ENCODE data around the gene TXNDC16. TPM values are rescaled to one million over a fixed set of nuclear protein-coding genes. Genes with fewer than 3 reads are reported as not detected.
"Not testable (repeated sequence)": the region's sequence is repeated elsewhere in the genome, so short reads cannot be mapped to it uniquely, and the experiment has no call there.

Gene TXNDC16
- total RNA-seq, 1 experiment from 2014 or later = 1.8 TPM

DNA sequence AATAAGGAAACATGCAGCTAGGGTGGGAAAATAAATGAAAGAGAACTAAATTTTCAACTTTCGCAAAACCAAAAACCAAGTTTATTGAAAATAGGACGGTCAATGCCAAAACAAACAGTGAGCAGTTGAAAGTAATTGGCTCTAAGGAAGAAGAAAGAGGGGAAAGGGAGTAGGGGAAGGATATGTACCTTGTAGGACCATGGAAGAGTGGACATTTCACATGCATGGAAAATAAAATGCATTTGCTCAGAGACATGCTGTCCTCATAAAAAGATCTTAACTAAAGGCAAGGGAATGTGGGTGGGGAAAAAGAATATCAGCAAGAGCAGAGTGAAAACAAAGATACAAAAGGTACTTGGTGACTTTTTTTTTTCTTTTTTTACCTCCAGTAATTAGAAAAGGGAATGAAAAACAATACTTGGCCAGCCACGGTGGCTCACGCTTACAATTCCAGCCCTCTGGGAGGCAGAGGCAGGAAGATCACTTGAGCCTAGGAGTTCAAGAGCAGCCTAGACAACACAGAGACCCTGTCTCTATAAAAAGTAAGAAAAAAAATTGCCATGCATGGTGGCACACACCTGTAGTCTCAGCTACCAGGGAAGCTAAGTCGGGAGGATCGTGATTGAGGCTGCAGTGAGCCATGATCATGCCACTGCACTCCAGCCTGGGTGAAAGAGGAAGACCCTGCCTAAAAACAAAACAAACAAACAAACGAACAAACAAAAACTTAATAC is 6.6 kb downstream of the TXNDC16 start:
- DNase-seq (ENCODE audit: low read depth) = no peak

DNA sequence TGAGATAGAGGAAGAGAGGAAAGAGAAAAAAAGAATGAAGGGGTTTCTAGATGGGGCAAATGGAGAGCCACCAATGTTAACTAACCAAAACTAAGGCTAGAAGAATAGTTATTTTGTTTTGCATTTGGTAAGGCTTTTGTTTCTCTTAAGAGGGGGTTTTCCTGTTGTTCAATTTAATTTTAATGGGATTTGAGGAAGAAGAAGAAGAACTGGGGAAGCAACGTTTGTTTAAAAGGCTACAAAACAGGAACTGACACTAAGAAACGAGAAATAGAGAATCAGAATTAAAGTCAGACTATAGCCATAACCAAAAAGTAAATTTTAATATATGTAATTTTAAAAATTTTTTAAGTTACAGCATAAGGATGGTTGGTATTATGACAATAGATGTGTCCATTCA is 13.7 kb downstream of the TXNDC16 start:
- DNase-seq (ENCODE audit: low read depth) = no peak

DNA sequence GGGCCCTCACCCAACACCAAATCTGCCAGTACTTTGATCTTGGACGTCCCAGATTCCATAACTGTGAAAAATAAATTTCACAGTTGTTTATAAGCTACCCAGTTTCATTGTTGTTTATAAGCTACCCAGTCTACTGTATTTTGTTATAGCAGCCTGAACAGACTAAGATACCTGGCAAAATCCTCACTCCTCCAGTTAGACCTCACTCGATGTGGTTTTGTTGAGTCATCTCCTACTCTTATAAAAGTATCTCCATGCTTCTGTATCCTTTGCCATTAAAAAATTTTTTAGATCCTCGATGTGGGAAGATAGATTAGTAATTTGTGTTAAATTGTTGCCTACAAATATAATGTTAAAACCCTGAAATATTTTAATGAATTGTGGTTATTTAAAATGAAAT is 16.0 kb downstream of the TXNDC16 start:
- peak; percentile 12 for DNase-seq (ENCODE audit: low read depth)

DNA sequence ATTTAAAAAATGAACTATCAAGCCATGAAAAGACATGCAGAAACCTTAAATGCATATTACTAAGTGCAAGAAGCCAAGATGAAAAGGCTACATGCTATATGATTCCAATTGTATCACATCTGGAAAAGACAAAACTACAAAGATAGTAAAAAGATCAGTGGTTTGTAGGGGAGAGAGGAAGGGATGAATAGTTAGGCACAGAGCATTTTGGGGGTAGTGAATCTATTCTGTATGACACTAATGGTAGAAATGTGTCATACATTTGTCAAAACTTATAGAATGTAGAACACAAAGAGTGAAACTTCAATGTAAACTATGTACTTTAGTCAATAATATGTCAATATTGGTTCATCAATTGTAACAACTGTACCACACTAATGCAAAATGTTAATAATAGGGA is 20.8 kb downstream of the TXNDC16 start:
- DNase-seq (ENCODE audit: low read depth) = no peak

DNA sequence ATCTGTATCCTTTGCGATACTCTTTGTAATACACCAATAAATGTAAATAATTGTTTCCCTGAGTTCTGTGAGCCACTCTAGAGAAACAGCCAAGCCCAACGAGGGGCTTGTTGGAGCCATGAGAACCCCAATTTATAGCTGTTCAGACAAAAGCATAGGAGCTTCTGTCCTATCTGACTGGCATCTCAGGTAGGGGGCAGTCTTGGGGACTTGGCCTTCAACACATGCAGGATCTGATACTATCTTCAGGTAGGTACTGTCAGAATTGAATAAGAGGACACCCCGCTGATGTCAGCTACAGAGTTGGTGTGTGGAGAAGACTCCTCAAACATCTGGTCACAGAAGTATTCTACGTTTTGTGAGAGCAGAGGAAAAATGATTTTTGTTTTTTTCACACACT is 25.3 kb downstream of the TXNDC16 start:
- DNase-seq (ENCODE audit: low read depth) = no peak

DNA sequence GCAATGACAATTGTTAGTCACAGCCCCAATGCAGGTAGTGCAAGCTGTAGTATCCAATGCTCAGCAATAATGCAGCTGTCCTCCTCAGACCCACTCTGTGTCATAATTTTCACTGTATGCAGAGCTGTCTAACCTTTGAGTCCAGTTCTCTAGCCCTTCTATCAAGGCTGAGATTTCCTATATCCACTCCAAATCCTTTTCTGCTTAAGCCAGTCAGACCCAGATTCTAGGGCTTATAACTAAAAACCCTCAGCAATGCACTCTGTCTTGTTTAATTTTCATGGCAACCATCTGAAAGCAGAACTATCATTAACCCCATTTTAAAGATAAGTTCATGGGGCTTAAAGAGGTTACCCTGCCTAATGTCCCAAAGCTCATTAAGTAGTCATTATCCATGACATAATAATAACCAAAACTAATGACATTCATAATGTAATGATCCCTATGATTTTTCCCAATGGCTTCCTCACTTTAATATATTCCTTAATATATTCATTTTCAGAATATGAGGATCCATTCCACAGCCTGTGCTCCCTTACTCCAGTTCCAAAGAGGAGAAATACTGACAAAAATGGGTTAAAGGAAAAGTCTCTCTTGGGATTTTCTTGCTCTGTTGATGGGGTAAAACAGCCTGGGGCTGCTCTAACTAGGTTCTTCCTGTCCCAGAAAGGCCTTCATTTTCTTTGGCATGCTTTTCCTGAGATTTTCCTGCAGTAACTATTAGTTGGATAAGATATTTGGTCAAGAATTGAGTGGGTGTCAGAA is 29.5 kb downstream of the TXNDC16 start:
- no peak for DNase-seq (ENCODE audit: low read depth)

DNA sequence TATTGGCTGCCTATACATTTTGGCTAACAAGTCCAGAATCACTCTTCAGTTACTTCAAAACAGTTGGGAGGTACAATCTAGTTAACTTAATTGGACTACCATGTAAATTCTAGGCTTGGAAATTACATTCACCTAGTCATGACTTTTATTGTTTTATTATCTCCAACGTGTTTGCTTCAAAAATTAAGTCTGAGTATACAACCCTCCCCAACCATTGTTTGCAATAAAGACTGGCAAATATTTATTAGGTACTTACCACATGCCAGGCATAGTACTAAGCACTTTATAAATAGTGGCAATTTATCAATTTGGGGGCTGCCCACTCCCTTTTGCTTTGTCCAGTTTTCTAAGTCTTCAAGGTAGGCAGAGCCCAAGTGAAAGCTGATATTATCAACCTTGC is 30.3 kb downstream of the TXNDC16 start:
- DNase-seq (ENCODE audit: low read depth) = no peak

DNA sequence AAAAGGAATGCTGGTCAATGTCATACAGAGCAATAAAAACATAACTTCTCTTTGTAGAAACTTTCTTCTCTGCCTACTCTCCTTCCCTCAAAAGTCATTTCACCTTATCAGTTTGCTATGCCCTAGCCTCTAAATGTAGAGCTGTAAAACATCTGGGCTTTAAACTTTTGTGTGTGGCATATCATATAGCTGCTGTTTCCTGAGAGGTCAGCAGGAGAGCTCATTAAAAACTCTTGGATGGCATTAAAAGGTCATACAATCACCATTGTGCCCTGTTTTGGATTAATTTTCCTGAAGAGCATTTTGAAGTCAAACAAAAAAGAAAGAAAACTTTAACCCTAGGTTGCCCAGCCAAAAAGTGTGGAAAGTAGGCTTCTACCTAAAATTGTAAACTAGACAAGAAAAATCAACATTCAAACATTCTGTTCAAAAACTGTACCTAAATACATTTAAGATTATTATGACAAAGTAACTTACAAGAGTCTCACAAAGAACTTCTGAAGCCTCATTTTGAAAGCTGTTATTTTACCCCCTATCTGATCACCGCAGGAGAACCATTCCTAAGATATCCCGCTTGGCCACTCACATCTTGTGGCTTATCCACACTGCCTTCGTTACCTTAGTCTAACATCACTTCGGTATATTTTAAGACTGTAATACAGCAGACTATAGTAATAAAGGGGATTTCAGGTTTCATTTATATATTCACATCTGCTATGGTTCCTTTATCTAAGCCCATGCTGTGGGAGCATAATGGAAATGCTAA is 38.1 kb downstream of the TXNDC16 start:
- no peak for DNase-seq (ENCODE audit: low read depth)

DNA sequence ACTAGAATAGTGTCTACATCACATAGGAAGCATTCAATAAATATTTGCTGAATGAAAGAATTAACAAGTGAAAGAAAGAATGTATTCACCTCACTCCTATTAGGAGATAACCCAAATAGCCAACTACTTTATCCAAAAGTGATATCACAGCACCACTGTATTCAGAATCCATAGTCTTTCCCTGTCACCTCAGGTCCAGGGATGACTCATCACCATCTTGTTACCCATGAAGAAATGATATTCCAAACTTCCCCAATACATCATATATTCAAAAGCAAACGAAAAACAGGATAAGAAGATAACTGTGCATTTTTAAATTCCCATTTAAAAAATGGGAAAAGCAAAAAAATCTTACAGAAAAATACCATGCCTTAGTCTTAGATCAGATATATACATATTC is 39.1 kb downstream of the TXNDC16 start:
- no peak for DNase-seq (ENCODE audit: low read depth)

DNA sequence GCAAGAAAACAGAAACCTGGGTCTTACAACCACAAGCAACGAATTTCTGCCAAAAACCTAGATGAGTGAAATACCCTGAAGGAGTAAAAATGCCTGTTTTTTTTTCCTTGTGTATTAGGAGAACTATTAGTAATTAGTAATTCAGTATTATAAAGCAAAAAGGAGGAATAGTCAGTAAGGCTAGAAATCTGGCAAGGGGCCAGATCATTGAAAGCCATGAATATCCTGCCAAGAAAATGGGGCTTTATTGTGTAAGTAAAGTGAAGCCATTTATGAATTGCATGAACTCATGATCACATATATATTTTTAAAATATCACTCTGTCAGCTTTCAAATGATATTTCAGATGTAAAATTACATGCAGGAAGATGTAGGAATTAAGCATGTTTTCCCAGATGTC is 57.9 kb downstream of the TXNDC16 start:
- DNase-seq (ENCODE audit: low read depth) = no peak

DNA sequence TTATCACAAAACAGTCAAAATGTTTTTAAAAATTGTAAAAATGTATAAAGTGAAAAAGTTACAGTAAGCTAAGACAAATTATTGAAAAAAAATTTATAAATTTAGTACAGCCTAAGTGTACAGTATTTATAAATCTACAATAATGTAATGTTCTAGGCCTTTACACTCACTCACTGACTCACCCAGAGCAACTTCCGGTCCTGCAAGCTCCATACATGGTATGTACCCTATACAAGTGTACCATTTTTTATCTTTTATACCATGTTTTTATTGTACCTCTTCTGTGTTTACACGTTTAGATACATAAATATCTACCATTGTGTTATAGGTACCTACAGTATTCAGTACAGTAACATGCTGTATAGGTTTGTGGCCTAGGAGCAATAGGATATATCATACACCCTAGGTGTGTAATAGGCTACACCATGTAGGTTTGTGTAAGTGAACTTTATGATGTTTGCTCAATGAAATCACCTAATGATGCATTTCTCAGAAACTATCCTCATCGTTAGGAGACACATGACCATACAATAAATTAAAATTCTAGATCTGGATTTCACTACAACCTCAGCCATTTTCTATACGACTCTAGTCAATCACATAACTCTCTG is 66.8 kb downstream of the TXNDC16 start:
- DNase-seq (ENCODE audit: low read depth) = no peak

DNA sequence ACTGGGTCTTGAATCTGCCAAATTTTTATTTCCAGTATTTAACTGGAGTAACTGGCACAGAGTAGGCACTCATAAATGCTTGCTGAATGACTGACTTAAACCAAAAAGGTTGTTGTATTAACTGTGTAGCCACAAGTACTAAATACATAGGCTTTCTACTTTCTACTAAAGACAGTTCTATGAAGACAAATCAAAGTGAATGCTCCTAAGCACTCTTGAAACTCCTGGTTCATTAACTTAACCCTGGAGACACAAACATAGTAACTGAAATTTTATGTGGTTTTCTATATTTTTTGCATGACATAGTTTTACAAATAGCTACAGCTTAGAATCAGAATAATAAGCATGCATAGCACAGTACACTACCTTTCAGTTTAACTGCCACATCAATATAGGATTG is 70.4 kb downstream of the TXNDC16 start:
- no peak for DNase-seq (ENCODE audit: low read depth)

DNA sequence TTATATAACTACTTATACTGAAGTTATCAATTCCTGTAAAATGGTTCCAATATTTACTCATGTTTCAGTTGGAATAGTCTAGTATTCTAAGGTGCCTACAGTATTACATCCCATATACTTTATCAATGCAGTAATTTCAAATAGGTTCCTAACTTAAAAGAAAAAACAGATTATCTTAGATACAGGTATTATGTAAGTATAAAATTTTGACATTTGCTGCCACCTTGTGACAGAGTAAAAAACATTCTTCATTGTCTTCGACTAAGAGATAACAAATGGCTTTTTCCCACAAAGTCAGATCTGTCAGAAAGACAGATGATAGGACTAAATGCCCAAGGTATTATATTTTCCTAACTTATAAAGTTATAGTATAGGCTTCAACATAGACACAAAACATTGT is 78.7 kb downstream of the TXNDC16 start:
- peak; percentile 15 for DNase-seq (ENCODE audit: low read depth)

DNA sequence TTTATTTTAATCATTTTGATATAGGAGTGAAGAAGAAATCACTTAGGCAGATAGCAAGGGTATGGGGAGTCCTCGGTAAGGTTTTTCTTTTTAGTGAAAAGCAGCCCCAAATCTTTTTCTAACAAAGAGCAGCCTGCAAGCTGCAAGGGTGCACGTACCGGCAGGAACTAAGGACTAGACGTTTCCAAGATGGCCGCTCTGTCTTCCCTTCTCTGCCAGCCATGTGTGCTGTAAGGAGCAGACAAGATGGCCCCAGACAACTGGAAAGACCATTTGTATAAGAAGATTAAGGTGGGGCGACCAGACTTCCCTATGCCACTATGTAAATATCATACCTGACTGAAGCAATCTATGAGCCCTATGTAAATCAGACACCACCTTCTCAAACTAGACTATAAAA is 79.6 kb downstream of the TXNDC16 start:
- DNase-seq (ENCODE audit: low read depth) = no peak

DNA sequence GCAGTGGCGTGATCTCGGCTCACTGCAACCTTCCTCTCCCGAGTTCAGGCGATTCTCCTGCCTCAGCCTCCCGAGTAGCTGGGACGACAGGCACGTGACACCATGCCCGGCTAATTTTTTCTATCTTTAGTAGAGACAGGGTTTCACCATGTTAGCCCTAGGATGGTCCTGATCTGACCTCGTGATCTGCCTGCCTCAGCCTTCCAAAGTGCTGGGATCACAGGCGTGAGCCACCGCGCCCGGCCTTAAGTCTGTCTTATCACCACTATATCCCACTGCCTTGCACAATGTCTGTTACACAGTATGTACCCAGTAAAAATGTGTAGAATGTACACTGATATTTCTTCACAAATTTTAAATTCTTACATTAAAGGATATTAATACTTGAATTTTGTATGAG is 80.1 kb downstream of the TXNDC16 start:
- not testable (repeated sequence) for DNase-seq (ENCODE audit: low read depth)

DNA sequence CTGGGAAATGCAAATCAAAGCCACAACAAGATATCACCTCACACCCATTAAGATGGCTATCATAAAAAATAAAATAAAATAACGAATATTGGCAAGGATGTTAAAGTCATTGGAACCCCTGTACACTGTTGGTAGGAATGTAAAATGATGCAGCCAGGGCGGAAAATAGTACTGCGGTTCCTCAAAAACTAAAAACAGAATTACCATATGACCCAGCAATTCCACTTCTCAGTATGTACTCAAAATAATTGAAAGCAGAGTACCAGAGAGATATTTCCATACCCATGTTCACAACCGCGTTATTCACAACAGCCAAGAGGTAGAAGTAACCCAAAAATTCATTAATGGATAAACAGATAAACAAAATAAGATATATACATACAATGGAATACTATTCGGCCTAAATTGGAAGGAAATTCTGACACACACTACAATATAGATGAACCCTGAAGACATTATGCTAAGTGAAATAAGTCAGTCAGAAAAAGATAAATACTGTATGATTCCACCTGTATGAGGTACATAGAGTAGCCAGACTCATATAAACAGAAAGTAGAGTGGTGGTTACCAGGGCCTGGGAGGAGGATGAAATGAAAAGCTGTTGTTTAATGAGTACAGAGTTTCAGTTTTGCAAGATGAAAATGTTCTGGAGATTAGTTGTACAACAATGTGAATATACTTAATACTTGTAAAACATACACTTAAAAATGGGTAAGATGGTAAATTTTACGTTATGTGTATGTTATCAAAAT is 84.6 kb downstream of the TXNDC16 start:
- no peak for DNase-seq (ENCODE audit: low read depth)

DNA sequence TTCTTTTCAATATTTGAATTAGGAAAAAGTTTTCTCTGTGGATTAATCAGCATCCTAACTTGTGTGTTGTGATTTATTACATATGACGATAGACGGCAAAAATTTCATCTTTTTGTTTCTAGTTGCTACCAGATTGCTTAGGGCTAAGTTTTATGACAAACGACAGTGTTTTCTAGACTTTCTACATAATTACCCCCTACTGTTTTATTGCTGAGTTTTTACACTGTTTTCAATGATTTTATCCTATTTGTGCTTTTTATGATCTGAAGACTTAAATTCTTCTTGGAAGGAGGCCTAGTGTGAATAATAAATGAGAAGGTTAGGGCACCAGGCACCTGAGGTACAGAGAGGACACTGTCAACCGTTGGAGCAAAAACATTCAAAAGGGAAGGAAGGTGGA is 88.1 kb downstream of the TXNDC16 start:
- no peak for DNase-seq (ENCODE audit: low read depth)

DNA sequence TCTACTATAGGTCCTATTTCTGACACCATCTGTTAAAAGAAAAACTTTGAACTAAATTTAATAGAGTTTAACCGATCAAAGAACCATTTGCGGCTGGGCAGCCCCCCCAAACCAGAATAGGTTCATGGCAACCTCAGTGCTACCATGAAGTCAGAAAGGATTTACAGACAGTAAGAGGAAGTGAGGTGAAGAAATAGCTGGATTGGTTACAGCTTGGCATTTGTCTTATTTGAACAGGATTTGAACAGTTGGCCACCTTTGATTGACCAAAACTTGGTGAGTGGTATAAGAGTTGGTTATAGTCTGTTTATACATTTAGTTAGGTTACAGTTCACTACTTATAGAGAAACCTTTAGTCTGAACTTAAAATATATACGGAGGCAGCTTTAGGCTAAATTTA is 88.9 kb downstream of the TXNDC16 start:
- no peak for DNase-seq (ENCODE audit: low read depth)

DNA sequence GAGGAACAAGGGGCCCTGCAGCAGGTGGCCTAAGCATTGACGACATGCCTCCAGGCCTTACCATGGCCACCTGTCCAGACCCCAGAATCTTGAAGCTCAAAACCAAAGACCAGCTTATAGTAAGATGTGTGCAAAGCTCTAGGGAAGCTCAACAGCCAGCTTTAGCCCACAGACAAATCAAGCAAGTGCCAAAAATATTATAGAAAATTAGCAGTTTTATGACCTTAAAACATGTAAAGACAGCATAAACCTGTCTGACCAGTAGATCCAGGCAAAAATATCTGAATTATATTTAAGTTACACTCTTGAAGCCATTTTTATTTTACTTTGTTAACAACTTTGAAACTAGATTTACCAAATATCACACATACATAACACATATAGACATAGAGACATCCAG is 90.6 kb downstream of the TXNDC16 start:
- DNase-seq (ENCODE audit: low read depth) = no peak

DNA sequence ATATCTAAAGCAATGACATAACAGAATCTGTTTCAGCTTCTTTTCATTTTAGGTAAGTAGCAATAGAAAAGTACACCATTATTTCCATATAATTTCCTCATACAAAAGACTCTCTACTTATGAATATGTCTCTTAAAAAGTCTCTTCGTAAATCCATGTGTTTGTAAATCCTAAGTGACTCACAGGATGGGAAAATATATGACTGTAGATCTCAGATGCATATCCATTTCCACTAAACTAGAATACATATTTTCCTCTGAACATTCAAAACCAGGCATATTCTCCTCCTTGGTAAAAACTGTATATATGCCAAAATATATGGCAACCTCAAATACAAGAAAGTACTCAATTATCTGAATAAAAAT is 93.6 kb downstream of the TXNDC16 start:
- DNase-seq (ENCODE audit: low read depth) = peak; percentile 17

DNA sequence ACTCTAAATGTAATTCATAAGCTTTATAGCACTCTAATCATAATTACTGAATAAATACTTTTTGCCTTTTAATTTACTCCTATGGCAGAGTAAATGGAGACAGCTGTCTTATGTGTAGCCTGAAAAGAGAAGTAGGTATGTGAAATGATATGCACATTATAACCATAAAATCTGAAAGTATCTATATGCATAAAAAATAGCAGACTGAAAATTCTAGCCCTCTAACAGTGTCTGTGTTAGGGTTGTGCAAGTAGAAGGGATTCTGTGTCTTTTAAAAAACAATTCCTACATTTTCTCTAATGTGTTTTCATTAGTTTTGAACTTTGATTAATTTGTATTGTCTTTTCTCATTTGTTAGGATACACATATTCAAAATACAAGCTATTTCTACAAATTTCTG is 94.9 kb downstream of the TXNDC16 start:
- DNase-seq (ENCODE audit: low read depth) = no peak

All from HT1080 (cell line).